Transverse colon (tissue), 4 donors: ENCODE data around the gene TANGO6. TPM values are rescaled to one million over a fixed set of nuclear protein-coding genes. Genes with fewer than 3 reads are reported as not detected.

Experiments
- DNase-seq: peaks from one replicate; pipeline ENCODE4 v3.0.0-alpha.2; 2019
- H3K27ac ChIP-seq, 4 donors: fragments of 200-600 bp; sonication (generic); 2 replicates each; pipeline ENCODE4 v1.5.1; 2016 to 2018; ENCODE audit warnings: inconsistent platforms in 4 of 4
- H3K27me3 ChIP-seq: fragments of 200-600 bp; sonication (generic); 2 replicates; pipeline ENCODE4 v1.5.1; 2017; ENCODE audit warnings: inconsistent platforms
- H3K36me3 ChIP-seq, 4 donors: fragments of 200-600 bp; sonication (generic); 2 replicates each; pipeline ENCODE4 v1.5.1; 2017 to 2019; ENCODE audit warnings: inconsistent platforms in 4 of 4
- H3K4me1 ChIP-seq, 4 donors: fragments of 200-600 bp; sonication (generic); 2 replicates each; pipeline ENCODE4 v1.5.1; 2017 to 2020; ENCODE audit warnings: inconsistent platforms in 4 of 4
- H3K4me3 ChIP-seq, 4 donors: fragments of 200-600 bp; sonication (generic); 1 replicate in 1 of 4; 2 replicates in 3 of 4; pipeline versions ENCODE4 v1.5.1 to v1.6.1; 2017 to 2019; ENCODE audit warnings: inconsistent platforms in 4 of 4
- H3K9me3 ChIP-seq, 2 donors: fragments of 200-600 bp; sonication (generic); 2 replicates each; pipeline ENCODE4 v1.5.1; 2017 to 2019; ENCODE audit warnings: inconsistent platforms in 2 of 2
- CTCF ChIP-seq, 5 experiments: fragments of 200-600 bp in 3 of 5; fragments of 450-650 bp in 2 of 5; sonication (generic) in 3 of 5; IDR thresholded peaks; 1 replicate in 2 of 5; 2 replicates in 3 of 5; pipeline ENCODE4 v1.5.1; 2016 to 2017; ENCODE audit warnings: antibody characterized with exemption in 5 of 5, inconsistent platforms in 3 of 5, mild to moderate bottlenecking in 2 of 5, moderate library complexity in 1 of 5
- EP300 ChIP-seq: sonication (generic); formaldehyde crosslinking; IDR thresholded peaks from one replicate; pipeline ENCODE4 v1.6.1; 2017; ENCODE audit warnings: antibody characterized with exemption, low read depth
- POLR2A ChIP-seq: fragments of 450-650 bp; IDR thresholded peaks from one replicate; pipeline ENCODE4 v1.6.1; 2016; ENCODE audit warnings: antibody characterized with exemption, mild to moderate bottlenecking, moderate library complexity
- POLR2AphosphoS5 ChIP-seq, 3 donors: sonication (generic); formaldehyde crosslinking; IDR thresholded peaks; one replicate each; pipeline ENCODE4 v1.6.1; 2016; ENCODE audit warnings: antibody characterized with exemption in 3 of 3
- WGBS, 2 donors: methylation state at CpG; one replicate each; pipeline ENCODE4 v1.1.5; 2018; ENCODE audit warnings: low coverage in 1 of 2; 5-methylcytosine and 5-hydroxymethylcytosine counted together
- in situ Hi-C, 4 donors: fragments of 200-750 bp; cut with MboI; loops; one replicate each; pipeline versions ENCODE4 v1.15.0 to v1.15.1; 2017; ENCODE audit warnings: low sequenced_read_pairs in 3 of 4, low pct_ligation_motif_present in 1 of 4, low pct_unique_long_range_greater_than_20kb in 1 of 4
- intact Hi-C: fragments of 100-400 bp; cut with DNase I; formaldehyde crosslinking; loops from one replicate; pipeline ENCODE4 v1.15.1; 2023; ENCODE audit warnings: low total_unique reads
- total RNA-seq, 4 donors: library from RNA; depleted of rRNA; stranded (reverse); fragments of >200 nt; gene quantifications; one replicate each; pipeline ENCODE4 v1.1.0, GENCODE V29; 2016

TANGO6 gene
- total RNA-seq, 4 donors from 2014 or later = 10.6 to 55.4 (median 22.8) TPM

- no peak overlapping the region for H3K27ac ChIP-seq
- no peaks in the 10 kb centered on the region for H3K36me3 ChIP-seq
- in situ Hi-C loops = loop anchor here in 1 of 4 donors (10.0 kb wide), 1 partner anchor 276 kb away; no protein-coding TSS in a partner anchor
- no peak overlapping the region for H3K4me3 ChIP-seq
- no peak for TF ChIP-seq POLR2AphosphoS5 (IDR thresholded peaks at IDR 0.05)
- TF ChIP-seq POLR2A = no peak
- no peak for TF ChIP-seq CTCF (IDR thresholded peaks at IDR 0.05)
- TF ChIP-seq EP300 = no peak
- no peaks in the 10 kb centered on the region for H3K27me3 ChIP-seq
- no peaks in the 10 kb centered on the region for H3K9me3 ChIP-seq
- DNase-seq = no peak
- peaks cover 0 to 12% (median 6%) of the 10 kb centered on the region in 4 donors for H3K4me1 ChIP-seq
- 96% methylated on average over 9 of the region's 9 CpGs; no CpG with 5 or more reads in 1 of the 2 donors for WGBS, 2 donors
- intact Hi-C loops = loop anchor here (10.0 kb wide), 1 partner anchor 256 kb away; the partner anchor contains the start of gene HAS3
Observed at GRCh38 chr16:68848786-68849185, 5.5 kb downstream of the TANGO6 start.

- no peaks in the 10 kb centered on the region for H3K9me3 ChIP-seq
- peaks cover 0 to 7% (median 3%) of the 10 kb centered on the region in 4 donors for H3K4me1 ChIP-seq
- H3K36me3 ChIP-seq = no peaks in the 10 kb centered on the region
- 95 to 100% methylated on average over 2 of the region's 2 CpGs for WGBS, 2 donors
- H3K27ac ChIP-seq = no peak overlapping the region
- TF ChIP-seq CTCF (IDR thresholded peaks at IDR 0.05) = no peak
- no peak for TF ChIP-seq POLR2A
- no peak for TF ChIP-seq EP300
- TF ChIP-seq POLR2AphosphoS5 (IDR thresholded peaks at IDR 0.05) = no peak
- no peak overlapping the region for H3K4me3 ChIP-seq
- no peaks in the 10 kb centered on the region for H3K27me3 ChIP-seq
- intact Hi-C loops (no loop called here), in situ Hi-C loops (loop anchor here in 1 of 4 donors (25.0 kb wide), 1 partner anchor 412 kb away; no protein-coding TSS in a partner anchor)
- no peak for DNase-seq
Observed at GRCh38 chr16:68850481-68850880, 7.2 kb downstream of the TANGO6 start.

- WGBS, 2 donors = 89 to 100% methylated on average over 2 of the region's 2 CpGs
- intact Hi-C loops = no loop called here
- in situ Hi-C loops = loop anchor here in 1 of 4 donors (25.0 kb wide), 1 partner anchor 411 kb away; no protein-coding TSS in a partner anchor
Observed at GRCh38 chr16:68851601-68852000, 8.3 kb downstream of the TANGO6 start.

GRCh38 chr16:68857479-68857878, 14.1 kb downstream of the TANGO6 start:
- DNase-seq = no peak
- TF ChIP-seq CTCF (IDR thresholded peaks at IDR 0.05) = no peak
- TF ChIP-seq POLR2A = no peak
- no peak for TF ChIP-seq POLR2AphosphoS5 (IDR thresholded peaks at IDR 0.05)
- TF ChIP-seq EP300 = no peak
- H3K36me3 ChIP-seq = no peaks in the 10 kb centered on the region
- intact Hi-C loops = no loop called here
- peaks cover 0 to 3% (median 0%) of the 10 kb centered on the region in 4 donors for H3K4me1 ChIP-seq
- 86 to 88% methylated on average over 1 of the region's 1 CpG for WGBS, 2 donors
- no peaks in the 10 kb centered on the region for H3K27me3 ChIP-seq
- H3K9me3 ChIP-seq = no peaks in the 10 kb centered on the region
- H3K27ac ChIP-seq = no peak overlapping the region
- in situ Hi-C loops = loop anchor here in 1 of 4 donors (25.0 kb wide), 1 partner anchor 405 kb away; no protein-coding TSS in a partner anchor
- no peak overlapping the region for H3K4me3 ChIP-seq

More at GRCh38 chr16:68851601-68852000, 8.3 kb downstream of the TANGO6 start:
- TF ChIP-seq POLR2A (no peak), POLR2AphosphoS5 (IDR thresholded peaks at IDR 0.05) (no peak), EP300 (no peak), CTCF (IDR thresholded peaks at IDR 0.05) (no peak)
- Histone ChIP-seq H3K36me3 (no peaks in the 10 kb centered on the region), H3K27ac (no peak overlapping the region), H3K4me3 (no peak overlapping the region), H3K4me1 (peaks cover 0 to 8% (median 4%) of the 10 kb centered on the region in 4 donors), H3K9me3 (no peaks in the 10 kb centered on the region), H3K27me3 (no peaks in the 10 kb centered on the region)
- no peak for DNase-seq
